Stimulated activated CD8-positive, alpha-beta memory T cell treated with anti-CD3 and anti-CD28 coated beads, Interleukin-15, amount 100 ng/mL, for 1 hour (primary cell): ENCODE results near the gene PRKCB.
"Not testable (repeated sequence)": the region's sequence is repeated elsewhere in the genome, so short reads cannot be mapped to it uniquely, and the experiment has no call there.

Experiments used
- DNase-seq: peaks from one replicate; pipeline ENCODE4 v3.0.0-alpha.2; 2020; ENCODE audit warnings: low read depth

Gene PRKCB

DNA sequence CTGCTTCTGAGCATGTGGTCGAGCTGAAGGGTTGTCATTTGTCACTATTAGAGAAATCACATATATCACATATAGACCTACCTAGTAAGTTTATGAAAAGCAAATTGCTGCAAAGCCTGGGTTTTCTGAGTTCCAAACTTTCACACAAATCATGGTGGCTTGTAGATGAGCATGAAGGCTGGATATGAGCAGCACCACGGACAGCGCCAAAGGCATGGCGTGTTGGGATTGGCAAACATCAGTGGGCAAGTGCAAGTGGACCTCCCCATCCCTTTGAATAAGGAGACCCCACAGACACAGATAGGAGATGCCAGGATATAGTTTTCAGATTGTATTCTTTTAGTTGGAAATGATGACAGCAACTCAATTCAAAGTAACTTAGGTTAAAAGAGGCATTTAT is 342.7 kb downstream of the PRKCB start:
- no peak for DNase-seq

- DNase-seq, result no peak
Measured at GRCh38 chr16:24180451-24180850, 344.7 kb downstream of the PRKCB start.

DNA sequence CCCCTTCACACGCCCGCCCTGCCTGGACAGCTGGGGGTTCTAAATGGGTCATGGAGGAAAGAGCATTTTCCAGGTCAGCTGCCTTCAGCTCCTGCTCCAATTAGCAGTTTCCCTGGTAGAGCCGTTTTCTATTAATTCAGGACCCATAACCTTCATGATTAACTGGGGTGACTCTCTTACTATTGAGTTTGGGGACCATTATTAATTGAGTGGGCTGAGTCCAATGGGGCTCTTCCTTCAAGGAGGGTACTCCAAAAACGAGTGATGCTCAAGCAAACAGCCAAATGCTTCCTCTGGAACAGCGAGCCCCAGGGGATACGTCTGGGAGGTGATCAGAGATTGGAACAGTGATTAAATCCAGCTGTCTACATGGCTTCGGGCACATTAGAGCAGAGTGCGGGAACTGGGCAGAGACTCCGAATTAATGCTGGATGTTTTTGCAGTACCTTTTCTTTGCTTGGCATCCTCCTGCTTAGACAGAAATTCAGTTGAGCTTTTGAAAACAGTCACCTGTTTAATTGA is 352.3 kb downstream of the PRKCB start:
- no peak for DNase-seq

- DNase-seq, result no peak
Measured at GRCh38 chr16:24188751-24189318, 353.1 kb downstream of the PRKCB start.

DNA sequence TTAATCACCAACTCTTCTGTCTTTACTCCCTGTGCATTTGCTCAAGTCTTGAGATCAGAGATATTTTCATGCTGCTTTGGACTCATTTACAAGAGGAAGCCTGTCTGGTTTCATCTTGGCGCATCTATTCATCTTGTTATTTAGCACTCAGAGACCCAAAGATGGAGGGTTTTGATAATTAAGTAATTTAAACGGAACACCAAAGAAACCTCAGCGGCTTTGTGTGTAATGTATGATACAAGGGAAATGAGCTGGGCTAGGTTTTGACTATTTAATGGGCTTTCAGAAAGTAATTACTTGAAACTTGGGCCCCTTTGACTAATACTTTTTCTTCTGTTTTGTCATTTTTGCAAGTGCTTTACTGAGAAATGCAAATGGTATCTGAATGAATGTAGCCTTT is 354.2 kb downstream of the PRKCB start:
- no peak for DNase-seq

GRCh38 chr16:24191876-24192402 is 356.2 kb downstream of the PRKCB start:
- no peak for DNase-seq

- no peak for DNase-seq
Measured at GRCh38 chr16:24195221-24195620, 359.4 kb downstream of the PRKCB start.

- DNase-seq, result no peak
Measured at GRCh38 chr16:24198807-24199533, 363.2 kb downstream of the PRKCB start.

- DNase-seq, result no peak
Measured at GRCh38 chr16:24203675-24204074, 367.9 kb downstream of the PRKCB start.

- no peak for DNase-seq
Measured at GRCh38 chr16:24204150-24204665, 368.4 kb downstream of the PRKCB start.

- DNase-seq, result no peak
Measured at GRCh38 chr16:24206926-24207325, 371.1 kb downstream of the PRKCB start.

DNA sequence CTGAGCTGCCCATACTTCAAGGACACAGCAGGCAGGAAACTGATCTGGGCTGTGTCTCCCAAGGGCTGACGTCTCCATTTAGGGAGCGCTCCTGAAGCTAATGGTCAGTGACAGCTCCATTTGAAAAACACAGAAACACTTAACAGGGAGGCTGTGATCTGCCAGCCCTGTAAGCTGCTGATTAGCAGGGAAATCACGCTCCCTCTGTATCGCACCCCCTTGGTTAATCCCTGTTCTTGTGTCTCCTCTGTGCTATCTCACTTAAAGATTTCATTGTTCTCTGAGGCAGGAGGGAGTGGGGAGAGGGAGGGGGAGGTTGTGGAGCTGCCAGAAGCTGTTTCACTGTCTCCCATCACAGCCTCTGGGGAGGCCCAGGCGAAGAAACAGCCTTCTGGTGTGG is 372.9 kb downstream of the PRKCB start:
- no peak for DNase-seq

GRCh38 chr16:24214992-24215391 is 379.2 kb downstream of the PRKCB start:
- DNase-seq, result no peak

DNA sequence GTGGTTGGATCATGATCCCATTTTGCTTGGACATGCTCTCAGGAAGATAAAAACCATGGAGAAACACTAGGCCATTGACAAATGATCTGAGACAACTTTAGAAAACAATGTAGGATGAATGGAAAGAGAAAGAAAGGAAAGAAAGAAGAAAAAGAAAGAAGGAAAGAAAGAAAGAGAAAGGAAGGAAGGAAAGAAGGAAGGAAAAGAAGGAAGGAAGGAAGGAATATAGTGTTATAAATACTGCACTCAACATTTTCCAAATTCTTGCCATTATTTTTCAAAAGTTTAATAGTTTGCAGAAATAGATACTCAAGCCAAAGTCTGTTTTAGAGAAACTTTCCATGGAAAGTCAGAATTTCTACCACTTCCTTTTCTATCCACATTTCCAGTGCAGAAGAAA is 381.2 kb downstream of the PRKCB start:
- no peak for DNase-seq

DNA sequence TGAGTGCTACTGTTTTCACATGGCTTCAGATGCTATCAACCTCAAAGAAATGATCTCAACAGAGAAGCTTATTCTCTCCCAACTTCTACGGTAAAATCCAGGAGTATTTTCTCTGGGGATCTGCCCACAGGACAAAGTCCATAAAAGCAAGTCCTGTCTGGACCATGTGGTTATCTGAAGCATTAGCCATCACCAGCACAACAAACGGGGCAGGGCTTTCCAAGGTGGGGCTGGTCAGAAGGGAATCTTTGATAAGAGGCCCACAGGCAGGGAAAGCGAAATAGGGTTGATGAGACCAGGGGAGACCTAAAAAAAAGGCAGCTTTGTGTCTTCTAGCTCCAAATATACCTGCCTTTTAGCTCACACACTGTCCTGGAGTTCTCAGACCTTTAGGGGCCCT is 381.7 kb downstream of the PRKCB start:
- no peak for DNase-seq

- DNase-seq, result no peak
Measured at GRCh38 chr16:24218299-24218698, 382.5 kb downstream of the PRKCB start.

GRCh38 chr16:24221219-24221618 is 385.4 kb downstream of the PRKCB start:
- DNase-seq, result no peak

GRCh38 chr16:24228514-24228913 is 392.7 kb downstream of the PRKCB start:
- DNase-seq, result no peak

DNA sequence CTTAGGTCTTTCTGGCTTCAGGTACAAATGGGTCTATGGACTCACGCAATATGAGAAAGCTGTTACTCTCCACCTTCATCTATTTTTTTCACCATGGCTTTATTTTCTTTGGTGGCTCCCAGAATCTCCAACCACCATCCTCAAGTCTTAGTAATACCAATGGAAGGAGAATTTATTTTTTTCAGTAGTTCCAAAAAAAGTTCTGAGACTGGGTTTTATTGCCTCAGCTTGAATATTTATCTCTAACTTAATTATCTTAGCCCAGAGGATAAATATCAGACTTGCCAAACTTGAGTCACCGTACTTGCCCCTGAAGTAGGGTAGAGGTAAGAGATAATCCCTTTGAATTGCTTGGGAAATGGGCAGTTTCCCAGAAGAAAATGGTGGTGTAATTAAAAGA is 397.2 kb downstream of the PRKCB start:
- DNase-seq, result no peak

- DNase-seq, result no peak
Measured at GRCh38 chr16:24234737-24235136, 399.0 kb downstream of the PRKCB start.

DNA sequence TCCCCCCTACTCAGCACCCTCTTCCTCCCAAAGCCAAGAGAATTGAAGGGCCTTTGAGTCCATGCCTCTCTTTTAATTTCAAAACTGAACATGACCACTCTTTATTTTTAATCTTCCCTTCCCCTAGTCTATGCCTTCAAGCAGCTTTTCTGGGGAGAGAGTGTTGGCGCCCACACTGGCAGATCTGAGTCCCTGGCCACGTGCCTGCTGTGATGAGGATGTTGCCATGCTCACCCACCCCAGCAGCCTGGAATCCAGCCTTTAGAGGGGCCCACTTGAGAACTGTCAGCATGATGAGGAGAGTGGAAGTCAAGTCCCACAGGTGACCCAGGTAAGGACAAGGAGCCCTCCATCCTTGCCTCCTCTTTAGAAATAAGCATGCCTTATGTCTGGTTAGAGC is 400.0 kb downstream of the PRKCB start:
- no peak for DNase-seq

DNA sequence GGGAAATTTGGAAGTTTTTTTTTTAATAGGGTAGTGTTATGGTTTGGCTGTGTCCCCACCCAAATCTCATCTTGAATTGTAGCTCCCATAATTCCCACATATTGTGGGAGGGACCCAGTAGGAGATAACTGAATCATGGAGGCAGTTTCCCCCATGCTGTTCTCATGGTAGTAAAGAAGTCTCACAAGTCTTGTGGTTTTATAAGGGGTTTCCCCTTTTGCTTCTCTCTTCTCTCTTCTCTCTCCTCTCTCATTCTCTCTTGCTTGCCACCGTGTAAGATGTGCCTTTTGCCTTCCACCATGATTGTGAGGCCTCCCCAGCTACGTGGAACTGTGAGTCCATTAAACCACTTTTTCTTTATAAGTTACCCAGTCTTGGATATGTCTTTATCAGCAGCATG is 403.1 kb downstream of the PRKCB start:
- not testable (repeated sequence) for DNase-seq

DNA sequence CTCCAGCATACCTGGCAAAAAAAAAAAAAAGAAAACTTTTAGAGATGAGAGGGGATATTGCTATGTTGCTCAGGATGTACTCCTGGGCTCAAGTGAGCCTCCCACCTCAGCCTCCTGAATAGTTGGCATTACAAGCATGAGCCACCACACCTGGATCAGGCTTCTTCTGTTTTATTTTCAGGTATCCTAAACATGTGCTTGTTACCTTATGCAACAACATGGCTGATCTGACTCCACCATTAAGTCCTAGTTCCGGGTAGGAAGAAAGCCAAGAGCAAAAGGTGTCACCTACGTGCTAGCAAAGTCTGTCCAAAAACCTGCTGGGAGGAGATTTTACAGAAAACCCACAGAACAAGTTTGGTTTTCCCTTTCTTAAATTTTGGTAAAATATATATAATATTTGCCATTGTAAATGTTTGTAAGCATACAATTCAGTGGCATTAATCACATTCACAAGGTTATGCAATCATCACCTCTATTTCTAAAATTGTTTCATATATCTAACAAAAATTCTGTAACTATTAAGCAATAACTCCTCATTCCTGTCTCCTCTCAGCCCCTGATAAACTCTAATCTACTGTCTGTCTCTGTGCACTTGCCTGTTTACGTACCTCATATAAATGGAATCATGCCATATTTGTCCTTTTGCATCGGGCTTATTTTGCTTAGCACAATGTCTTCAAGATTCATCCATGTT is 411.3 kb downstream of the PRKCB start:
- DNase-seq, result no peak
